Measurements from ENCODE around the gene MTERF1.

DNA sequence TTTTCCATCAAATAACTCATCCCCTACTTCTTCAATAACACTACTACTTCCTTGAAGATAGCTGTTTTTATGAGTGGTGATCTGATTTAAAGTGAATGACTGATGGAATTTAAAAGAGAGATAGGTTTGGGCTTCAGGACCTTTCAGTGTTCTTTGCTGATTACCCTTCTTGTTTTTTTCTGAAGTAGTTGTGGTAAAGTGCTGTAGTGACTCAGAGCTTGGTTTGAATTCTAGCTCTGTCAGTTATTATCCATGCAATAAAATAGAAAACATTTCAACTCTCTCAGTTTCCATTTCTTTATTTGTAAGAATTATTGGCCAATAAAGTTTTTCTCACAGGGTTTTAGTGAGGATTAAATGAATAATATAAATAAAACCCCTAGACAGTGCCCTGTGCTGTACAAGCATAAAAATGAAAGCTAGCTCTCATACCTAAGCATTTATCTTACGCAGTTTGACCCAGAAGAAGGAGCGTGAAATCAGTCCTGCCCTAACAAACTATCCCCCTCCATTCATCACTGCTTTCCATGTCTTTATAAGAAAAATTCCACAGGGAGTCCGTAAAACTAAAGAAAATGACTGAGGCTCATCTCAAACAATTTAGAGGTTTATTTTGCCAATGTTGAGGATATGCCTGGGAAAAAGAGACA lies 35.0 kb upstream of the MTERF1 start:
- no peak for TF ChIP-seq ZNF423 (CRISPR knock-in tag; IDR thresholded peaks at IDR 0.05)
- TF ChIP-seq, protein P1, sequence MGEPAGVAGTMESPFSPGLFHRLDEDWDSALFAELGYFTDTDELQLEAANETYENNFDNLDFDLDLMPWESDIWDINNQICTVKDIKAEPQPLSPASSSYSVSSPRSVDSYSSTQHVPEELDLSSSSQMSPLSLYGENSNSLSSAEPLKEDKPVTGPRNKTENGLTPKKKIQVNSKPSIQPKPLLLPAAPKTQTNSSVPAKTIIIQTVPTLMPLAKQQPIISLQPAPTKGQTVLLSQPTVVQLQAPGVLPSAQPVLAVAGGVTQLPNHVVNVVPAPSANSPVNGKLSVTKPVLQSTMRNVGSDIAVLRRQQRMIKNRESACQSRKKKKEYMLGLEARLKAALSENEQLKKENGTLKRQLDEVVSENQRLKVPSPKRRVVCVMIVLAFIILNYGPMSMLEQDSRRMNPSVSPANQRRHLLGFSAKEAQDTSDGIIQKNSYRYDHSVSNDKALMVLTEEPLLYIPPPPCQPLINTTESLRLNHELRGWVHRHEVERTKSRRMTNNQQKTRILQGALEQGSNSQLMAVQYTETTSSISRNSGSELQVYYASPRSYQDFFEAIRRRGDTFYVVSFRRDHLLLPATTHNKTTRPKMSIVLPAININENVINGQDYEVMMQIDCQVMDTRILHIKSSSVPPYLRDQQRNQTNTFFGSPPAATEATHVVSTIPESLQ (CRISPR knock-in tag; IDR thresholded peaks at IDR 0.05): no peak
- TF ChIP-seq JAZF1 (CRISPR knock-in tag; IDR thresholded peaks at IDR 0.05): no peak
- TF ChIP-seq, protein P2, sequence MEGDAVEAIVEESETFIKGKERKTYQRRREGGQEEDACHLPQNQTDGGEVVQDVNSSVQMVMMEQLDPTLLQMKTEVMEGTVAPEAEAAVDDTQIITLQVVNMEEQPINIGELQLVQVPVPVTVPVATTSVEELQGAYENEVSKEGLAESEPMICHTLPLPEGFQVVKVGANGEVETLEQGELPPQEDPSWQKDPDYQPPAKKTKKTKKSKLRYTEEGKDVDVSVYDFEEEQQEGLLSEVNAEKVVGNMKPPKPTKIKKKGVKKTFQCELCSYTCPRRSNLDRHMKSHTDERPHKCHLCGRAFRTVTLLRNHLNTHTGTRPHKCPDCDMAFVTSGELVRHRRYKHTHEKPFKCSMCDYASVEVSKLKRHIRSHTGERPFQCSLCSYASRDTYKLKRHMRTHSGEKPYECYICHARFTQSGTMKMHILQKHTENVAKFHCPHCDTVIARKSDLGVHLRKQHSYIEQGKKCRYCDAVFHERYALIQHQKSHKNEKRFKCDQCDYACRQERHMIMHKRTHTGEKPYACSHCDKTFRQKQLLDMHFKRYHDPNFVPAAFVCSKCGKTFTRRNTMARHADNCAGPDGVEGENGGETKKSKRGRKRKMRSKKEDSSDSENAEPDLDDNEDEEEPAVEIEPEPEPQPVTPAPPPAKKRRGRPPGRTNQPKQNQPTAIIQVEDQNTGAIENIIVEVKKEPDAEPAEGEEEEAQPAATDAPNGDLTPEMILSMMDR (IDR thresholded peaks at IDR 0.05): no peak
- TF ChIP-seq ZNF121 (CRISPR knock-in tag; IDR thresholded peaks at IDR 0.05): no peak
- TF ChIP-seq MAX (CRISPR knock-in tag; IDR thresholded peaks at IDR 0.05): no peak
- no peak for TF ChIP-seq ZNF232 (CRISPR knock-in tag; IDR thresholded peaks at IDR 0.05)
- no peak for TF ChIP-seq ATF3 (CRISPR knock-in tag; conservative IDR thresholded peaks at IDR 0.05)

All from WTC11 (cell line).